Natural killer cell (primary cell): ENCODE data around the gene JMJD8. TPM values are rescaled to one million over a fixed set of nuclear protein-coding genes. Genes with fewer than 3 reads are reported as not detected.

ENCODE experiments used
- ATAC-seq, 3 donors: fragments of 150-1000 bp in 2 of 3; fragments of 200-7000 bp in 1 of 3; cut with Tn5 transposase; 1 replicate in 1 of 3; 2 replicates in 2 of 3; pipeline ENCODE4 v1.10.0; 2021; ENCODE audit warnings: mild to moderate bottlenecking in 2 of 3, moderate library complexity in 2 of 3
- DNase-seq, 2 donors: peaks; one replicate each; pipeline versions ENCODE4 v3.0.0 to v3.0.0-alpha.2; 2013 to 2021; ENCODE audit warnings: mixed read lengths in 1 of 2
- H3K27ac ChIP-seq: one replicate; pipeline ENCODE4 v1.5.1; 2013; ENCODE audit warnings: mild to moderate bottlenecking, low read length
- H3K27me3 ChIP-seq: one replicate; pipeline ENCODE4 v1.6.1; 2013; ENCODE audit warnings: low read length; ENCODE audit not compliant: control insufficient read depth, insufficient read depth
- H3K36me3 ChIP-seq: one replicate; pipeline ENCODE4 v1.6.1; 2013; ENCODE audit warnings: low read length; ENCODE audit not compliant: control insufficient read depth, insufficient read depth
- H3K4me1 ChIP-seq: one replicate; pipeline ENCODE4 v1.6.1; 2013; ENCODE audit warnings: low read length; ENCODE audit not compliant: control insufficient read depth, insufficient read depth
- H3K4me3 ChIP-seq: one replicate; pipeline ENCODE4 v1.5.1; 2013; ENCODE audit warnings: low read length
- H3K9me3 ChIP-seq: one replicate; pipeline ENCODE4 v1.6.1; 2013; ENCODE audit warnings: low read length; ENCODE audit not compliant: control insufficient read depth, insufficient read depth
- H3K27ac Mint-ChIP-seq, 2 donors: one replicate each; pipeline ENCODE4 v1.8.0; 2022; ENCODE audit warnings: mild to moderate bottlenecking in 2 of 2, mixed read lengths in 2 of 2, moderate library complexity in 1 of 2
- H3K27me3 Mint-ChIP-seq, 2 donors: one replicate each; pipeline ENCODE4 v1.8.0; 2022; ENCODE audit warnings: low read depth in 2 of 2, mixed read lengths in 2 of 2
- H3K36me3 Mint-ChIP-seq: one replicate; pipeline ENCODE4 v1.8.0; 2022; ENCODE audit warnings: mixed read lengths
- H3K4me1 Mint-ChIP-seq, 2 donors: one replicate each; pipeline ENCODE4 v1.8.0; 2022; ENCODE audit warnings: mixed read lengths in 2 of 2
- H3K4me3 Mint-ChIP-seq: one replicate; pipeline ENCODE4 v1.8.0; 2022; ENCODE audit warnings: mild to moderate bottlenecking, moderate library complexity, mixed read lengths
- H3K9me3 Mint-ChIP-seq, 2 donors: one replicate each; pipeline ENCODE4 v1.8.0; 2022; ENCODE audit warnings: mixed read lengths in 2 of 2
- WGBS: methylation state at CpG from one replicate; pipeline ENCODE4 v1.1.7; 2013; ENCODE audit warnings: missing lambda C conversion rate; ENCODE audit not compliant: insufficient coverage; 5-methylcytosine and 5-hydroxymethylcytosine counted together
- intact Hi-C: fragments of 100-400 bp; cut with micrococcal nuclease; formaldehyde crosslinking; loops from one replicate; pipeline ENCODE4 v1.14.2; 2022
- total RNA-seq, 4 donors: library from RNA; stranded (reverse); fragments of 120-200 nt in 1 of 4; gene quantifications; one replicate each; pipeline versions ENCODE4 v1.2.3 to v1.2.4, GENCODE V29; 2013 to 2022
- TF ChIP-seq, protein P1 (sequence below): fragments of 200-600 bp; IDR thresholded peaks from one replicate; pipeline ENCODE4 v1.8.0; 2022; ENCODE audit warnings: antibody characterized with exemption

Gene JMJD8
- total RNA-seq, 3 donors from 2014 or later (not counting 1 experiment from before 2014, with no cell fraction given) = 29.5 to 32.6 (median 31.5) TPM

DNA sequence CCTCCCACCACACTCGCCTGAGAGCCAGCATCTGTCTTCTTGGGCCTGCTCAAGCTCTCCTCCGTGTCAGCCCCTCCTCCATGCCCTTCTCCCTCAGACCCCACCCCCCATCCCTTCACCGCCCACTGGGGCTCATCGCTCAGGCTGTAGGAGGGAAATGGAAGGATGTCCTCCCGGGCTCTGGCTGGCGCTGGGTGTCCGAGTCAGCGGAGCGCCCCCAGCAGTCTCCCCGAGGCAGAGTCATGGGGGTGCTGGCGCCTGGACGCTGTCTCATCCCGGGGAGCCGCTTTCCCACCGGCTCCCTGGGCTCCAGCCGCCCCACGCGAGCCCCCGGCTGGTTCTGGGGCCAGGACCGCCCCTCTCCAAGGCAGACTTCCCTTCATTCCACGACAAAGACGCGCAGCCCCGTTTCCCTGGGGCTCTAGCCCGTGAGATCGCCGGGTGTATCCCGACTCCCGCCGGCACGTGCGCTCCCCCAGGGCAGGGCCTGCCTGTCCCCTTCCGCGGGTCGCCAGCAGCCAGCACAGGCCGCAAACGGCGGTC, 36.4 kb upstream of the JMJD8 start:
- Mint-ChIP-seq H3K9me3 (no peaks in the 10 kb centered on the region), H3K27ac (peak overlapping the region; percentile 69 to 80), H3K4me3 (peak overlapping the region; percentile 87), H3K36me3 (no peaks in the 10 kb centered on the region), H3K27me3 (no peaks in the 10 kb centered on the region), H3K4me1 (peaks cover 0 to 28% of the 10 kb centered on the region in 2 donors)
- TF ChIP-seq, protein P1, sequence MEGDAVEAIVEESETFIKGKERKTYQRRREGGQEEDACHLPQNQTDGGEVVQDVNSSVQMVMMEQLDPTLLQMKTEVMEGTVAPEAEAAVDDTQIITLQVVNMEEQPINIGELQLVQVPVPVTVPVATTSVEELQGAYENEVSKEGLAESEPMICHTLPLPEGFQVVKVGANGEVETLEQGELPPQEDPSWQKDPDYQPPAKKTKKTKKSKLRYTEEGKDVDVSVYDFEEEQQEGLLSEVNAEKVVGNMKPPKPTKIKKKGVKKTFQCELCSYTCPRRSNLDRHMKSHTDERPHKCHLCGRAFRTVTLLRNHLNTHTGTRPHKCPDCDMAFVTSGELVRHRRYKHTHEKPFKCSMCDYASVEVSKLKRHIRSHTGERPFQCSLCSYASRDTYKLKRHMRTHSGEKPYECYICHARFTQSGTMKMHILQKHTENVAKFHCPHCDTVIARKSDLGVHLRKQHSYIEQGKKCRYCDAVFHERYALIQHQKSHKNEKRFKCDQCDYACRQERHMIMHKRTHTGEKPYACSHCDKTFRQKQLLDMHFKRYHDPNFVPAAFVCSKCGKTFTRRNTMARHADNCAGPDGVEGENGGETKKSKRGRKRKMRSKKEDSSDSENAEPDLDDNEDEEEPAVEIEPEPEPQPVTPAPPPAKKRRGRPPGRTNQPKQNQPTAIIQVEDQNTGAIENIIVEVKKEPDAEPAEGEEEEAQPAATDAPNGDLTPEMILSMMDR = no peak
- Histone ChIP-seq H3K27ac (peak overlapping the region; percentile 65), H3K9me3 (no peaks in the 10 kb centered on the region), H3K4me3 (peak overlapping the region; percentile 69), H3K27me3 (peaks cover 10% of the 10 kb centered on the region), H3K4me1 (peaks cover 44% of the 10 kb centered on the region), H3K36me3 (no peaks in the 10 kb centered on the region)
- intact Hi-C loops = no loop called here
- DNase-seq (peak in 1 of 2 donors; percentile 73), ATAC-seq (peak; percentile 23 to 40 (median 29))
- 0% methylated on average over 37 of the region's 38 CpGs for WGBS

DNA sequence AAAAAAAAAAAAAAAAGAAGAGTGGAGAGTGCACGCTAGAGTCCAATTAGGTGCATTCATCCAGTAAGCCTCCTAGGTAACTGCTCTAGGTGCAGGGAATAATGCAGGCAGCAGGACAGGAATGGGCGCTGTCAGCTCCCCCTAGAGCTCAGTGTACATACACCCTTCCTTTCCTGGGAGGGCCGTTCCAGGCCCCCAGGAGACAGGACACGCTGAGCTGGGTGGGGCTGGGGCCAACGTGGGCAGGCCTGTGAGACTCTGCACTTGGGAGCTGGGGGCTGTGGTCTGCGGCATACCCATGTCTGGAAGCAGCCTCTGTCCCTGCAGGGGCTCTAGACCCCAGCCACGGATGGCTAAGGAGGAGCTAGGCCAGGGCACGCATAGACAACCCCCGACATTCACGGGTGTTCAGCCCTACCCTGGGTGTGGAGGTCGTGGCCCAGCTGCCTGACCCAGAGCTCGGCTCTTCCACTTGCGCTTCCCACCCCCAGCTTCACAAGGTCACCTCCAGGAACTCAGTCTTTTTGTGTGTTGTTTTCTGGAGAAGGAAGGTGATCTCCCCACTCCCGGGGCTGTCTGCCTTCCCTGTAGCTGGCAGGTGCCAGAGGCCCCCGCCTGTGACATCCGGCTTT, 35.8 kb upstream of the JMJD8 start:
- ATAC-seq = no peak
- H3K9me3 ChIP-seq = no peaks in the 10 kb centered on the region
- Mint-ChIP-seq H3K4me1 (peaks cover 0 to 28% of the 10 kb centered on the region in 2 donors), H3K36me3 (no peaks in the 10 kb centered on the region), H3K27ac (peak overlapping the region; percentile 69 to 80), H3K9me3 (no peaks in the 10 kb centered on the region), H3K4me3 (peak overlapping the region; percentile 87), H3K27me3 (no peaks in the 10 kb centered on the region)
- H3K27ac ChIP-seq = peak overlapping the region; percentile 65
- TF ChIP-seq, protein P1 = no peak
- H3K4me1 ChIP-seq = peaks cover 44% of the 10 kb centered on the region
- intact Hi-C loops = loop anchor here (10.0 kb wide), 1 partner anchor 335 kb away; no protein-coding TSS in a partner anchor
- H3K36me3 ChIP-seq = no peaks in the 10 kb centered on the region
- peak in 1 of 2 donors; percentile 43 for DNase-seq
- 7% methylated on average over 15 of the region's 16 CpGs for WGBS
- peak overlapping the region; percentile 8 for H3K4me3 ChIP-seq
- H3K27me3 ChIP-seq = peaks cover 10% of the 10 kb centered on the region

DNA sequence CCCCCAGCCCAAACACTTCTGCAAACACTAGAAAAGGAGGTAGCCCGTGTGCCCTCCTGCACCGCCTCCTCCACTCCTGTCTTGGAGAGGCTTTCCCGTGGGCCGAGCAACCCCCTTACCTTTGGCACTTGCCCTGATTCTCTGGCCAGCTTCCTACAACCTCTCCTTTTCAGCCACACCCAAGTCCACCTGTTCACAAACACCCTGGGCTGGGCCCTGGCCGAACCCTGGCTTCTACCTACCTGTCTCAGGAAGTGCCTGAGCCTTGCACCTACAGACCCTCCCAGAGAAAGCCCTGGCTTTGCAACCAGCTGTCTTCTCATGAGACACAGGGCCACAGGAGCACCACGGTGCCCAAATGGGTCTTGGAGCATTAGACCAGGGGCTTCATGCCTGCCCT, 34.8 kb upstream of the JMJD8 start:
- no peak for DNase-seq
- peaks cover 0 to 4% of the 10 kb centered on the region in 2 donors for H3K27me3 Mint-ChIP-seq
- H3K36me3 Mint-ChIP-seq = no peaks in the 10 kb centered on the region
- H3K36me3 ChIP-seq = no peaks in the 10 kb centered on the region
- H3K9me3 ChIP-seq = no peaks in the 10 kb centered on the region
- TF ChIP-seq, protein P1 = no peak
- H3K27me3 ChIP-seq = peaks cover 10% of the 10 kb centered on the region
- no peaks in the 10 kb centered on the region for H3K9me3 Mint-ChIP-seq
- H3K4me3 Mint-ChIP-seq = peak overlapping the region; percentile 59
- intact Hi-C loops = loop anchor here (10.0 kb wide), 1 partner anchor 336 kb away; no protein-coding TSS in a partner anchor
- peaks cover 0 to 28% of the 10 kb centered on the region in 2 donors for H3K4me1 Mint-ChIP-seq
- H3K27ac Mint-ChIP-seq = peak overlapping the region in 1 of 2 donors; percentile 80
- ATAC-seq = no peak
- 85% methylated on average over 5 of the region's 6 CpGs for WGBS
- no peak overlapping the region for H3K27ac ChIP-seq
- H3K4me1 ChIP-seq = peaks cover 51% of the 10 kb centered on the region
- H3K4me3 ChIP-seq = no peak overlapping the region
